Stomach (tissue), 4 donors: ENCODE results near the gene COL8A2.

Experiments used
- POLR2A ChIP-seq, 4 donors: fragments of 450-650 bp; IDR thresholded peaks; one replicate each; pipeline ENCODE4 v1.6.1; 2016; ENCODE audit warnings: antibody characterized with exemption in 4 of 4, control low read depth in 2 of 4, mild to moderate bottlenecking in 1 of 4, moderate library complexity in 1 of 4
- POLR2AphosphoS5 ChIP-seq, 3 donors: sonication (generic); formaldehyde crosslinking; IDR thresholded peaks; one replicate each; pipeline ENCODE4 v1.6.1; 2016; ENCODE audit warnings: antibody characterized with exemption in 3 of 3
- TF ChIP-seq, protein P1 (sequence below), 7 experiments: fragments of 450-650 bp in 4 of 7; fragments of 200-600 bp in 3 of 7; sonication (generic) in 3 of 7; IDR thresholded peaks; one replicate each; pipeline ENCODE4 v1.5.1; 2016 to 2019; ENCODE audit warnings: antibody characterized with exemption in 7 of 7, control low read depth in 2 of 7, mild to moderate bottlenecking in 1 of 7

DNA sequence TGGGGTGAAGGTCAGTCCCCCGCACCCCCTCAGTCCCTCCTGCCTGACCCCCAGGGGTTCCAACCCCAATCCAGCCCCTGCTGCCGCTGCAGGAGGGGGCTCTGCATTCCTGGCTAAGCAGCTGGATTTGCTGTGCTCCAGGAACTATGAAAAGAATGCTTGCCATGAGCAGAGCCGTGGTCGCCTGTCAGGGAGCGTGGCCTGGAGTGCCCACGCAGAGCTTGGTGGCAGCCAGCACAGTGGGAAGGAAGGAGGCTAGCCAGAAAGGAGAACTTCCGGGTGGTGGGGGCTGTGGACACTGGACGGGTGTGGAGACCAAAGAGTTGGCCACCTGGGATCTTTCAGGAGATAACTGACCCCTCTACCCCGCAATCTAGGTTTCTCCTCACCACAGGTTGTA, 5.6 kb downstream of the COL8A2 start:
- TF ChIP-seq, protein P1, sequence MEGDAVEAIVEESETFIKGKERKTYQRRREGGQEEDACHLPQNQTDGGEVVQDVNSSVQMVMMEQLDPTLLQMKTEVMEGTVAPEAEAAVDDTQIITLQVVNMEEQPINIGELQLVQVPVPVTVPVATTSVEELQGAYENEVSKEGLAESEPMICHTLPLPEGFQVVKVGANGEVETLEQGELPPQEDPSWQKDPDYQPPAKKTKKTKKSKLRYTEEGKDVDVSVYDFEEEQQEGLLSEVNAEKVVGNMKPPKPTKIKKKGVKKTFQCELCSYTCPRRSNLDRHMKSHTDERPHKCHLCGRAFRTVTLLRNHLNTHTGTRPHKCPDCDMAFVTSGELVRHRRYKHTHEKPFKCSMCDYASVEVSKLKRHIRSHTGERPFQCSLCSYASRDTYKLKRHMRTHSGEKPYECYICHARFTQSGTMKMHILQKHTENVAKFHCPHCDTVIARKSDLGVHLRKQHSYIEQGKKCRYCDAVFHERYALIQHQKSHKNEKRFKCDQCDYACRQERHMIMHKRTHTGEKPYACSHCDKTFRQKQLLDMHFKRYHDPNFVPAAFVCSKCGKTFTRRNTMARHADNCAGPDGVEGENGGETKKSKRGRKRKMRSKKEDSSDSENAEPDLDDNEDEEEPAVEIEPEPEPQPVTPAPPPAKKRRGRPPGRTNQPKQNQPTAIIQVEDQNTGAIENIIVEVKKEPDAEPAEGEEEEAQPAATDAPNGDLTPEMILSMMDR (IDR thresholded peaks at IDR 0.05) = no peak
- no peak for TF ChIP-seq POLR2A (IDR thresholded peaks at IDR 0.05)
- no peak for TF ChIP-seq POLR2AphosphoS5 (IDR thresholded peaks at IDR 0.05)
